Epithelial cell of esophagus (primary cell): ENCODE data around the gene SPC25.

Source experiments
- DNase-seq: peaks from one replicate; pipeline ENCODE4 v3.0.0; 2010; ENCODE audit warnings: low read depth
- H3K4me3 ChIP-seq: 2 replicates; pipeline ENCODE4 v1.5.1; 2011; ENCODE audit warnings: mild to moderate bottlenecking, low read length, control low read depth
- CTCF ChIP-seq: IDR thresholded peaks from 2 replicates; pipeline ENCODE4 v1.5.1; 2011; ENCODE audit warnings: low read depth, mild to moderate bottlenecking, low read length, control low read depth, inconsistent platforms; ENCODE audit not compliant: insufficient read depth; ENCODE audit errors: missing control alignments

SPC25 gene

GRCh38 chr2:168929031-168929430 is 38.8 kb upstream of the SPC25 start:
- no peak for TF ChIP-seq CTCF
- DNase-seq, result no peak
- no peak overlapping the region for H3K4me3 ChIP-seq

GRCh38 chr2:168928113-168928831 is 38.0 kb upstream of the SPC25 start:
- DNase-seq, result no peak
- H3K4me3 ChIP-seq, result no peak overlapping the region
- TF ChIP-seq CTCF, result no peak

GRCh38 chr2:168926621-168927386 is 36.6 kb upstream of the SPC25 start:
- no peak for TF ChIP-seq CTCF
- DNase-seq, result peak; percentile 72
- no peak overlapping the region for H3K4me3 ChIP-seq

- DNase-seq, result peak; percentile 40
- H3K4me3 ChIP-seq, result no peak overlapping the region
- TF ChIP-seq CTCF, result peak; percentile 40
These were observed 30.4 kb upstream of the SPC25 start for GRCh38 chr2:168920504-168921157.

- DNase-seq, result no peak
- TF ChIP-seq CTCF, result no peak
- no peak overlapping the region for H3K4me3 ChIP-seq
These were observed 26.1 kb upstream of the SPC25 start for GRCh38 chr2:168916331-168916675.

GRCh38 chr2:168915441-168916330 is 25.5 kb upstream of the SPC25 start:
- TF ChIP-seq CTCF, result no peak
- H3K4me3 ChIP-seq, result no peak overlapping the region
- no peak for DNase-seq
